GM03348 (cell line): ENCODE data around the gene RBM20.
A peak's percentile ranks its signal among the peaks of the same experiment; 100 is the strongest.
"Not testable (repeated sequence)": the region's sequence is repeated elsewhere in the genome, so short reads cannot be mapped to it uniquely, and the experiment has no call there.

Experiments
- DNase-seq: peaks from one replicate; pipeline ENCODE4 v3.0.0; 2012; ENCODE audit warnings: low spot score

Gene RBM20

DNA sequence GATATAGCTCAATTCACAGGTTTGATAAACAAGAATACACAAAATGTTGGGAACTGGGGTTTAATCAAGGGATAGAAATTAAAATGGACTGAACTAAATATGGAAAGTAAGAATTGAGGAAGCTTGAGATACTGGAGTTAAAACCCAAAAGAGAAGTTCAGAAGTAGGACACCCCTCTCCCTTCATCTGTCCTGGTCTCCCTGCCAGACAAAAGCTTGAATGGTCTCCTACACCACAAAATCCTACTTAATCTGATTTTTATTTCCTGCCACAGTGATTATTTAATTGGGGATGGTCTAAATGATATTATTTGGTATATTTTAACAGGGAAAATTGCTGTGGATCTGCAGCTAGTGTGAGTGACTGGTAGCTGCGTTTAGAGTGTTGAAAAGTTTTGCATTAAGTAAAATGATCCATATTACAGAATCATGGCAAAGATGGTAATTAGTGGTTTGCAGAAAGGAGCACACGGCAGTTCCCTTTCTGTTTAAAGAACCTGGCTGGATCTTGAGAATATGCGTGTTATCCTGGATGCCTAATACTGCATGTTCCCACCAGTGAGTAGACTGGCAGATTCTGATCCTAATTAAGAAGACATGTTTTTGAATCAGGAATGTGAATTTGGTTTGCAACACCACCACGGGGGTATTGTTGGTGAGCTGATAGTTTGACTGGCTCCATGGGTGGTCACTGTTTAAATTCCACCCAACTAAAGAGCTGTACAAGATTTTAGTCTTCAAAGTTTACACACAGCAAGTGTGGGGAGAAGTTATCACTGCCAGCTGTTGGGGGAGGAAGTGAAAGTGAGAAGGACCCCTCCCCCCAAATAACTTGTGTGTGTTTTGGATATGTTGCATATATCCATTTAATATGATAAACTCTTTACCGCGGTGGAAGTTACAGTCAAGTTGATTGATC is 5.5 kb downstream of the RBM20 start:
- no peak for DNase-seq

DNA sequence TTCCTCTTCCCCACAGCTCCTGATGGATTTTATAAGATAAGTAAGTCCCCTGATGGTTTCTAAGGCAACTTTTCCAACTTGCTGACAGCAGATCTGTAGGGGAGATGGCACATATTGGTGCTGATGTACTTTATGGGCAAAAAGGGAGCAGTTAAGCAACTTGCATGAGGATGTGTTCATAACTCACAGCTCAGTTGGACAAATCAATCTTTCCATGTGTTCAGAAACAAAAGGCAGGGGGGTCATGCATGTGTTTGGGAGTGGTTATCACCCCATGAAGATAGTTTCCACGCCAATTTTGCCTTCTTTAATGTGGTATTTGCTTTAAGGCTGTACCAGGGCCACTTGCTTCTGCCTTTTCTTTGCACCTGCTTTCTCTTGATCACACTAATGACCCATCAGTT is 6.1 kb downstream of the RBM20 start:
- DNase-seq, result no peak

DNA sequence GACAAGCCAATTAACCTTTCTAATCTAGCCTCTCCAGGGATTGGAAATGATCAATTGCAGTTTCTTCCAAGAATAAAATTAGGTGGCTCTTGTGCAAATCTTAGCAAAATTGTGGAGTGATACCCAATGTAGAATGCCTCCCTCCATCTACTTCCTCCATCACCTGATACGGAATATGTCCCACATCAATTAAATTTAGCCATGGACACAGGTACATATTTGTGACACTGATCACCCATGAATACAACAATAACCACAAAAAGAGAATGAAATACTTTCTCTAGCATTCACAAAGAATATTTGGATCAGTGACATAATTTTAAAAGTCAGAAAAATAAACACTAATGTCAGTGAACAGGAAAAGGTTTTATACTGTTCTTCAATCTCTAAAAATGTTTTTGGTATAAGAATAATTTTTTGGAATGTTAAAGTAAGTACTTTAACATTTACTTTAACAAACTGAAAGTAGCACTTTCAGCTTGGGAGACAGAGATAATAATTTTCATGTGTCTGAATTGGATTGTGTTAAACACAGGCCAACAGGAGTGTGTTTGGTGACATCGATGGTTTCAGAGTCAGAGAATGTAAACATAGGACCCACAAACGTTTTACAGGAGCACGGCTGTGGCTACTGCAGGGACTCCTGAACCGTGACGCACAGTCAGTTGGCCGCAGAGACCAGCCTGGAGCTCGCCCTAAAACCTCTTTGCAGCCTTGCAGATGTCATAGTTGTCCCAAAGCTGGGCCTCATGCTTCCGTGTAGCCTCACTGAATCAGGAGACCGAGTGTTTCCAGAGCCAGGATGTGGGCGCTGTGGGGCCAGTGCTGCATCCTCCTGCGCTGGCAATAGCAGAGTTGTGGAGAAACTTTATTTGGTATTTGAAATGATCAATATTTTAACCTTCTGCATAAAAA is 7.2 kb downstream of the RBM20 start:
- DNase-seq, result peak; percentile 75

DNA sequence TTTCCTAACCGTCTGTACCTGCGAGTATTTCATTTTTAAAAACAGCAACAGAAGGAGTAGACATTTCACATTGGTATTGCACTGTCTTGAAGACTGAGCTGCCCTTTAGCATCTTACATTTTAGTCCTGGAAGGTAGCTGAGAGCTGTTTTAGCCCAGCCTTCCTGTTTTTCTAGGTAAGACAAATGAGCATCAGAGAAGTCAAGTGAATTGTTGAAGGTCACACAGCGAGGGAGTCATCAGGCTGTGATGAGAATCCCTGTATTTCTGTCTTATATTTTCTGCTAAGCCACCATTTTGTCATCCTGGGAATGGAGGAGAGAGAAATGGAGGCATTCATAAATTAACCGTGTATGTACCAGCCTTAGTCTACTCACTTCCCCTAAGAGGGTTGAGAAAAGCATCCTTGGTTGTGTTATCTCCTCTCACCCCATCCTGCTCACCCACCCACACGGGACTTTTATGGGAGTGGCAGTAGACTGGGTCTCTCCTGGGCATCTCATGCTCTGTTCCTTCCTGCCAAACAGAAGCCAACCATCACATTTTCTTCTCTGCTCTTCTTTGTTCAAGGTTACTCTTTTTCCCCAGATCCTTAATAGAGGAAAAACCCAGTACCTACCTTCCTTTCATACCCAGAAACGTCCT is 8.5 kb downstream of the RBM20 start:
- DNase-seq, result no peak

DNA sequence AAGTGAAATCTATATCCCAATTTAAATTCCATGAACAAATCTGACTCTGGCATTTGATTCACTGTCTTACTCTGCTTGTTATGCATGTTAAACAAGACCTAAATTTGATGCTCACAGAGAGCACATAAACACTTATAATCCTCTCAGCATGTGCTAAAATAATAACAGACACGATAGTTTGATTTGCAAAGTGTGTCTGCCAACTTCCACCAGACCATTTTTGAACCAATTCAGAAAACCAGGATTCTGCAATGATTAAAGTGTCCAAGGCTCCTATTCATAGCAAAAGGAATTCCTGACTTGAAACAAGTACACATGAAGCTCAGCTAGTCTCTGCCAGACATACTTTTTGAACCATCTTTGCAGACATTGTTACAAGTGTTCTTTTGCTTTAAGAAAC is 11.2 kb downstream of the RBM20 start:
- no peak for DNase-seq

DNA sequence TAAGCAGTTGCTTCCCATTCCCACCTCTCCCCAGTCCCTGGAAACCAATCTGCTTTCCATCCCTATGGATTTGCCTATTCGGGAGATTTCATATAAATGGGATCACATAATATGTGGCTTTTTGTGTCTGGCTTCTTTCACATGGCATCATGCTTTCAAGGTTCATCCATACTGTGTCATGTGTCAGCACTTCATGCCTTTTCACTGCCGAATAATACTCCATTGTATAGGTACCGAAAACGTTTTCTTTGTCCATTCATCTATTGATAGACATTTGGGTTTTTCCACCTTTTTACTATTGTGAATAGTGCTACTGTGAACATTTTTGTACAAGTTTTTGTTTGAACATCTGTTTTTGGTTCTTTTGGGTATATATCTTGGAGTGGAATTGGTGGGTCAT is 12.5 kb downstream of the RBM20 start:
- no peak for DNase-seq

DNA sequence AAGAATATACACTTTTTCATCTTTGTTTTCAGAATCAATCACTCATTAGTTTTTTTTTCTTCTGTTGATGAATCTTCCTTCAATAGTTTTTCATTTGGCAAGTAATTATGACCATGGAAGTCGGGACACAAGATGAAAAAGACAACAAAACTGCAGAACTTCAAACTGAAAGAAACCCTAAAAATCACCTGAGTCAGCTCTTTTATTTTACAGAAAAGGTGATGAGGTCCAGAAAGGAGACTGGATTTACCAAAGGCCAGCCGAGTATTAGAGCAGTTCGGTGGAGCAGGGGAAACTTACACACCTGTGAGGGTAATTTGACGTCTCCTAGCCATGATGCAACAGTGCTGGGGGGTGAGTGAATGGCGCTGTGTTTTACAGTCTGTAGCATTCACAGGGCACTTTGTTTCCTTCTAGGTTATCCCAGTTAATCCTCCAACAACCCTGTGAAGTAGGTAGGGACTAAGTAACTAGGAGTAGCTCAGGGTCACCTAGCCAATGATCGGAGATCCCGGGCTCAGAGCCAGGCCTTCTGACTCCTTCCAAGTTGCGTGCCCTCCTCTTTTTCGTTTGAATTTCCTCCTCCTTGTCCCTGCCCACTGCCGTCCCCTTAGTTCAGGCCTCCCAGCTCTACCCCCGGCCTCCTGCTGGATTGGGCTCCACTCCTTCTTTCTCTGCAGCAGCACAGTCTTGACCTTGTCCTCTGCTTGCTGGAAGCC is 14.0 kb downstream of the RBM20 start:
- no peak for DNase-seq

DNA sequence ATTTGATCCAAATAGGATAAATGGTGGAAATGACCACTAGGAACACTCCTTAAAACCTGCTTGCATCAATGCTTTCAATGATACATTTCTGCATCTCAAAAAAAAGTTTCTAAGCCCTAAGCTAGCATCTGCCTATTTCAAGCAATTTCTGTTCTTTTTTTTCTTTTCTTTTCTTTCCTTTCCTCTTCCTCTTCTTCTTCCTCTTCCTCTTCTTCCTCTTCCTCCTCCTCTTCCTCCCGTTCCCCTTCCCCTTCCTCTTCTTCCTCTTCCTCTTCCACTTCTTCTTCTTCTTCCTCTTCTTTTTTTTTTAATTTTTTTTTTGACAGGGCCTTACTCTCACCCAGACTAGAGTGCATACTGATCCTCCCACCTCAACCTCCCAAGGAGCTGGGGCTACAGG is 15.4 kb downstream of the RBM20 start:
- DNase-seq, result no peak

DNA sequence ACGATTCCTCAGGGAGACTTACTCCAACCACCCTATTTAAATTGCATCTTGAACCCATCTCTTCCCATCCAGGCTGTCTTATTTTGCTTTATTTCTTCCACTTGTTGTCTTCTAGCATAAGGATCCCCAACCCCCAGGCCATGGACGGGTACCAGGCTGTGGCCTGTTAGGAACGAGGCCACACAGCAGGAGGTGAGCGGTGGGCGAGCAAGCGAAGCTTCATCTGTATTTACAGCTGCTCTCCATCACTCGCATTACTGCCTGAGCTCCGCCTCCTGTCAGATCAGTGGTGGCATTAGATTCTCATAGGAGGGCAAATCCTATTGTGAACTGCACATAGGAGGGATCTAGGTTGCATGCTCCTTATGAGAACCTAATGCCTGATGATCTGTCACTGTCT is 16.2 kb downstream of the RBM20 start:
- not testable (repeated sequence) for DNase-seq

DNA sequence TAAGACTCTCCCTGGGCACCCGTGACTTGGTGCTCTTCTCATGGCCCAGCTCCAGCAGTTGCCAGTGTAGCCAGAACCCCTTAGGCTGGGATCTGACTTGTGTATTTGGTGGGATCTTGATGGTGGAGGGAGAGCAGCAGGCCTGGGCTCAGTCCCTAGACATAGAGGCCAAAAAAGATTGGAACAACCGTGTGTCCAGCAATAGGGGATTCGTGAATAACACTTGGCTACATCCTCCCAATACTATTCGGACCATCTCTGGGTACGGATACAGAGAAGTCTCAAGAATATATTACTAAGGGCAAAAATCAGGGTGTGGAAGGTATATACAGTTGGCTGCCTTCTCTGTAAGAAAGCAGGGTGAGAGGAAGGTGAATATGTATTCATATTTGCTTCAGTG is 17.2 kb downstream of the RBM20 start:
- no peak for DNase-seq

DNA sequence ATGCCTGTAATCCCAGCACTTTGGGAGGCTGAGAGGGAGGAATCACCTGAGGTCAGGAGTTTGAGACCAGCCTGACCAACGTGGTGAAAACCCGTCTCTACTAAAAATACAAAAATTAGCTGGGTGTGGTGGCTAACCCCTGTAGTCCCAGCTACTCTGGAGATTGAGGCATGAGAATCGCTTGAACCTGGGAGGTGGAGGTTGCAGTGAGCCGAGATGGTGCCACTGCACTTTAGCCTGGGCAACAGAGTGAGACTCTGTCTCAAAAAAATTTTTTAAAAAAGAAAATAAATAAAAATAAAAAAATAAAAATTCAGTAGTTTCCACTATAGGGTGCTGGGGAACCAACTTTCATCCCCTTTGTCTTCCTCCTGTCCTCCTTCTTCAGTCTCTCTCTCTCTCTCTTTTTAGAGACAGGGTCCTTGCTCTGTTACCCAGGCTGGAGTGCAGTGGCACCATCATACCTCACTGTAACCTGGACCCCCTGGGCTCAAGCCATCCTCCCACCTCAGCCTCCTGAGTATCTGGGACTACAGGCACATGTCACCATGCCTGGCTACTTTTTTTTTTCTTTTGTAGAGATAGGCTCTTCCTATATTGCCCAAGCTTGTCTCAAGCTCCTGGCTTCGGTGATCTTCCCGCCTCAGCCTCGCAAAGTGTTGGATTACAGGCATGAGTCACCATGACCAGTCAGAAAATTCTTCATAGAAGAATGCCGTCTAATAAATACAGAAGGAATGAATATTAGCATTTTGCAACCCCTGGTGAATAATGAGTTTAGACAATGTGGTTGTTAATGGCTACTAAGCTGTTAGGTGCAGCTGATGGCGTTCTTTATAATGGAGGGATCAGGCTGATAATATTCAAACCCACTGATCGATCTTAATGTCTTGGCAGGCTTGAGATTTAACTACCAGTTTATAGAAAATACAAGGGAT is 20.6 kb downstream of the RBM20 start:
- DNase-seq, result peak; percentile 68

DNA sequence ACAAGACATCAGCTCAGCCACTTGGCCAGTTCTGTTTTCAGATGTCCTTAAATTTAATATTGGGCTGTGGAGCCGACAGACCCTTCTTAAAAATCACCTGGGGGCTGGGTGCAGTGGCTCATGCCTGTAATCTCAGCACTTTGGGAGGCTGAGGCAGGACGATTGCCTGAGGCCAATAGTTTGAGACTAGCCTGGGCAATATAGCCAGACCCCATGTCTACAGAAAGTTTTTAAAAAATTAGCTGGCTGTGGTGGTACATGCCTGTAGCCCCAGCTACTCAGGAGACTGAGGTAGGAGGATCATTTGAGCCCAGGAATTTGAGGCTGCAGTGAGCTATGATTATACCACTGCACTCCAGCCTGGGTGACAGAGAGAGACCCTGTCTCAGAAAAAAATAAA is 22.1 kb downstream of the RBM20 start:
- DNase-seq, result not testable (repeated sequence)

DNA sequence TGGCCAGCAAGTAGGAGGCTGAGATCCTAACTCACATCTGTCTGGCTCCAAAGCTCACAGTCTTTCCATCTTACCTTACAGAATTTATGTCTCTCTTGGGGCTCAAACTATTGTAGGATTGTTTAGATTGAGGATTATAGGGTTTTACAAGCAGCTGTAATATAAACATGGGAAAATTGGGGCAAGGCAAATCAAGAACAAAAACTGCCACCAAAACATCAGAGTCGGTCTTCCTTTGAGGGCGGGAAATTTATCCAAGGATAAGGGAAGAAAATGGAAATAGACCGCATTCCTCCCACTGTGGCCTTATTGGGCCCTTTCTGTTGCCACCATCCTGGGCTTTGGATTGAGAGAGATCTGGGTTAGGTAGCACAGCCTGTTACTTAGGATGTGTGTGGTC is 22.5 kb downstream of the RBM20 start:
- DNase-seq, result no peak

DNA sequence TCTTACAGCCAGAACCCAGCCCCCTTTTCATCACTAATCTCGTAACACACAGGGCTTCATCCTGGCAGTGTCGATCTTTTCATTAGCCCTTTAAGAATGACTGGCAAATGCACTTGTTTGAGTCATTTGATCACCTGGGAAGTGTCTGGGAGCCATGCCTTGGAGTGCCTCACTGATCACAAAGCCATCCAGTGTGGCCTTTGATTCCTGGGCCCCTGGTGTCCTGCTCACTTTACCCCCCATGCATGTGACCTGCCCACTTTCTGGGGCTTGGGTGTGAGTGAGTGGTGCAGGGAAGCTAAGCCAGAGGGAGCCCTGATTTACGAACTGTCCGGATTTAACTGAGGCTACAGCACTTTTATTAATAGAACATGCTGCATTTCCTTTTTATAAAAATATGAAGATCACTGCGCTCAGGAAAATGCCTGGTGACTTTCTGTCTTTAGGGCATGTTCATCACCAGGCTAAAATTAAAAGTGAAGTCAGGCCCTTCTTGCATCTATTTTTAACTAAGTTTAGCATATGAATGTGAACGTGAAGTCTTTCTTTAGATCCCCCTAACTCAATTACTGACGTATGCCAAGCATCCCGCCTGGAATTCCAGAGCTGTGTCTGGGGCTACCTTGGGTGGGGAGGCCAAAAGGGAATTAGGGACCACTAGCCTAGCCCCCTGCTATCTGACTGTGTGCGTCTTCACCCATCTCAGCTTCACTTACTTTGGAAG is 23.6 kb downstream of the RBM20 start:
- DNase-seq, result no peak

DNA sequence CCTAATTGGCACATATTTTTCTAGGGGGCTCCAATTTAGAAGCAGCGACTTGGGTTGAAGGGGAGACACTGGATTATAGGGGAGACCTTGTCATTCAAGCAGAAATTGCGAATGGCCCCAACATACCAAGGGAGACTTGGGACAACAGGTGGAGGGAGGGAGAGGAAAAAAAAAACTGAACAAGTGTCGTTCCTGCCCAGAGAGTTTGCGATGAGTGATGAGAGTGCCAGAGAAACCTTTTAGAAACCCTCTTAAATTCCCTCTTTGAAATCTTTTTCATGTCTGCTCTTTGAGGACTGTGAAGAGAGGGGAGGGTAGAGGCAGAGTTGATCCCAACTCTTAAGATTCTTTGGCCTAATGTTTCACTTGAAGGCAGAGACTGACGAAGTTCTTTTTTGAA is 24.3 kb downstream of the RBM20 start:
- DNase-seq, result no peak

DNA sequence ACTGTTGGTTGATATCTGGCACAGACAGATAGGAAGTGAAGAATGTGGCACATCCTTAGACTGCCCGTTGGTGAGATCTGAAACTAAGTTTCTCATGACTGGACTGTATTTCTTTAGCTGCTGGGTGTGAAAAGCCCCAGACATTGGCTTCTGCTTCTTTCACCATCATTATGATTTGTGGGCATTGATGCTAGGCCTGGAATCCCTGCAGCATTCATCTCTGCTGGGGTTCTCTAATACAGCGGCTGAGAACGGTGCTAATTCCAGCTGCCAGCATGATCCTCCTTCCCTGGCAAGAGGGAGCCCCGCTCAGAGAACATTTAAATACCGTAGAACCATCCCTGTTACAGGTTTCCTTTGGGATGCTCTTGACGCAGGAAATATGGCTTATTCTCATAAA is 26.2 kb downstream of the RBM20 start:
- no peak for DNase-seq

DNA sequence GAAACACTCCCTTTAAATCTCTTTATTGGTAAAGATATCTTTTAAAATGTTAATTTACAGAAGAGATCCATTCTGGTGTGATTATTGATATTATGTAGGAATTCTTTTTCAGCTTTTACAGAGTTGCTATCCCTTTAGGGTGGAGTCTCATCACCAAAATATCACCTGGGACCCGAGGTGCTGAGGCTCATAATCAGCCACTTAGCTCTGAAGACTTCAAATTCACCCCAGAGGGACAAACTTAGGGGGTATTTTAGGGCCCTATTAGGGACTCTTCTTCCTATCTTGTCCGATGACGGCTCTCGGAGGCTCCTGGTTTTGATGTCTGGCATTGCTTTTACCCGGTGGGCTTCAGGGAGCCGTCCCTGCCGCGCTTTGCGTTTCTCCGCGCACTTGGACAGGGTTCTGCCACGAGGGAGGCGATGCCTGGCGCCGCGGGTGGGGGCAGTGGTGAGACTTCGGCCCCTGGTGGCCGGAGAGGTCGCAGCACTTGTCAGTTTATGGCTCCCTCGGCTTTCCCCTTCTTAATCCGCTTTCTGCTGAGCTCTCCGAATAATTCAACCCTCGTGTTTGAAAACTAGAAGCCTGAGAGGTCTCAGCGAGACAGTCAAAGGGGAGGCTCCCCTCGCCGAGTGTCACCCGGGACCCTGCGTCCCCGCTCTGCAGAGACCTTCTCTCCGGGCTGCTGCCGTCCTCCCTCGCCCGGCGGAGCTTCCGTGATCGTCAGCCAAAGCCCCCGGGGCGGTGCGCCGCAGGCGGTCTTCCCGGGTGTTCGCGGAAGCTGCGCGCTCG is 27.8 kb downstream of the RBM20 start:
- peak; percentile 91 for DNase-seq

DNA sequence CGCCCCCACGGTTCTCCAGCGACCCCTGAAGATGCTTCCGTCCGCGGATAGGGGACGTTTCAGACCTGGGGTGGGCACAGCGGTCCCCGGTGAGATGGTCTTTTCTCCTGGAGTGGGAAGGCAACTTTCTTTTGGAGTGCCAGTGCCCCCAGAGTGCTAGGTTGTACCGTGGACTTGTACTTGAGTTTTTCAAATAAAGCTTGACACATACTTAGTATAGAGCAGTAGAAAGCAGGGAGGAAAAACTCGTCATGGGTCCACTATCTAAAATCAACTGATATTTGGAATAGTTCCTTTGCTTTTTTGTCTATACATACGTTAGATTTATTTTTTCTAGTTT is 28.4 kb downstream of the RBM20 start:
- DNase-seq, result no peak

DNA sequence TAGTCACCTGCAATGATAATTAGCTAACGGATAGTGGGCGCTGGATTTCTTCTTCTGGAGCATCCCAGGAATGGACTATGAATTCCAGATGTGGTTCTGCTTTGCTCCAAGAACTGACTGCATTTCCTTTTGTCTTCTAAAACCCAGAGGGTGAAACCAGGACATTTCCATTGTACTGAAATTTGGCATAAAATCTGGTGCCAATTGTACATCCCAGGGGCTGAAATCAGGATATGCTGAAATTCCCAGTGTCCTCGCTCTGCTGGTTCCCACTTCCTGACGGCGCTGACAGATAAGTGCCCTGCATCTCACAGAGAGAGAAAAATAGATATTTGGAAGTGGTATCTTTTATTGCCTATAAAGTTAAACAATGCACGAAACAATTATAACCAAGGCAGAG is 31.9 kb downstream of the RBM20 start:
- peak; percentile 62 for DNase-seq
